Ishikawa (cell line): ENCODE results near the gene RAB9B.

Experiments used
- CEBPB ChIP-seq: IDR thresholded peaks from 2 replicates; pipeline ENCODE4 v1.6.1; 2012
- CREB1 ChIP-seq: IDR thresholded peaks from 2 replicates; pipeline ENCODE4 v1.6.1; 2012; ENCODE audit warnings: low read depth
- EGR1 ChIP-seq: IDR thresholded peaks from 2 replicates; pipeline ENCODE4 v1.6.1; 2012
- EP300 ChIP-seq: IDR thresholded peaks from 2 replicates; pipeline ENCODE4 v1.6.1; 2012; ENCODE audit warnings: borderline replicate concordance
- FOXM1 ChIP-seq: IDR thresholded peaks from 2 replicates; pipeline ENCODE4 v1.6.1; 2012; ENCODE audit warnings: low read depth, borderline replicate concordance
- NFIC ChIP-seq: IDR thresholded peaks from 2 replicates; pipeline ENCODE4 v1.6.1; 2012
- RAD21 ChIP-seq: IDR thresholded peaks from 2 replicates; pipeline ENCODE4 v1.6.1; 2012; ENCODE audit warnings: low read depth
- TAF1 ChIP-seq: IDR thresholded peaks from 2 replicates; pipeline ENCODE4 v1.6.1; 2012; ENCODE audit warnings: low read depth, mild to moderate bottlenecking
- TCF12 ChIP-seq: IDR thresholded peaks from 2 replicates; pipeline ENCODE4 v1.6.1; 2012; ENCODE audit warnings: low read depth
- TEAD4 ChIP-seq: IDR thresholded peaks from 2 replicates; pipeline ENCODE4 v1.6.1; 2012
- YY1 ChIP-seq: IDR thresholded peaks from 2 replicates; pipeline ENCODE4 v1.6.1; 2012; ENCODE audit warnings: low read depth
- ZBTB7A ChIP-seq: IDR thresholded peaks from 2 replicates; pipeline ENCODE4 v1.6.1; 2012; ENCODE audit warnings: low read depth
- TF ChIP-seq, protein P1 (sequence below): IDR thresholded peaks from 2 replicates; pipeline ENCODE4 v1.6.1; 2012
- TF ChIP-seq, protein P2 (sequence below): IDR thresholded peaks from 2 replicates; pipeline ENCODE4 v1.6.1; 2012; ENCODE audit warnings: low read depth, mild to moderate bottlenecking
- TF ChIP-seq, protein P3 (sequence below): IDR thresholded peaks from 2 replicates; pipeline ENCODE4 v1.6.1; 2012

Gene RAB9B

DNA sequence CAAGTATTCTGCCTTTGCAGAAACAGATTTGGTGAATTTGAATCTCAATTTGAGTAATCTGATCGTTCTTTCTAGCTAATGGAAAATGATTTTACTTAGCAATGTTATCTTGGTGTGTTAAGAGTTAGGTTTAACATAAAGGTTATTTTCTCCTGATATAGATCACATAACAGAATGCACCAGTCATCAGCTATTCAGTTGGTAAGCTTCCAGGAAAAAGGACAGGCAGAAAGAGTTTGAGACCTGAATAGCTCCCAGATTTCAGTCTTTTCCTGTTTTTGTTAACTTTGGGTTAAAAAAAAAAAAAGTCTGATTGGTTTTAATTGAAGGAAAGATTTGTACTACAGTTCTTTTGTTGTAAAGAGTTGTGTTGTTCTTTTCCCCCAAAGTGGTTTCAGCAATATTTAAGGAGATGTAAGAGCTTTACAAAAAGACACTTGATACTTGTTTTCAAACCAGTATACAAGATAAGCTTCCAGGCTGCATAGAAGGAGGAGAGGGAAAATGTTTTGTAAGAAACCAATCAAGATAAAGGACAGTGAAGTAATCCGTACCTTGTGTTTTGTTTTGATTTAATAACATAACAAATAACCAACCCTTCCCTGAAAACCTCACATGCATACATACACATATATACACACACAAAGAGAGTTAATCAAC, 40.1 kb downstream of the RAB9B start:
- TF ChIP-seq, protein P1, sequence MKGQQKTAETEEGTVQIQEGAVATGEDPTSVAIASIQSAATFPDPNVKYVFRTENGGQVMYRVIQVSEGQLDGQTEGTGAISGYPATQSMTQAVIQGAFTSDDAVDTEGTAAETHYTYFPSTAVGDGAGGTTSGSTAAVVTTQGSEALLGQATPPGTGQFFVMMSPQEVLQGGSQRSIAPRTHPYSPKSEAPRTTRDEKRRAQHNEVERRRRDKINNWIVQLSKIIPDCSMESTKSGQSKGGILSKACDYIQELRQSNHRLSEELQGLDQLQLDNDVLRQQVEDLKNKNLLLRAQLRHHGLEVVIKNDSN = no peak
- TF ChIP-seq TAF1 = no peak
- TF ChIP-seq TCF12 = no peak
- TF ChIP-seq EGR1 = no peak
- no peak for TF ChIP-seq FOXM1
- TF ChIP-seq RAD21 = no peak
- TF ChIP-seq, protein P2, sequence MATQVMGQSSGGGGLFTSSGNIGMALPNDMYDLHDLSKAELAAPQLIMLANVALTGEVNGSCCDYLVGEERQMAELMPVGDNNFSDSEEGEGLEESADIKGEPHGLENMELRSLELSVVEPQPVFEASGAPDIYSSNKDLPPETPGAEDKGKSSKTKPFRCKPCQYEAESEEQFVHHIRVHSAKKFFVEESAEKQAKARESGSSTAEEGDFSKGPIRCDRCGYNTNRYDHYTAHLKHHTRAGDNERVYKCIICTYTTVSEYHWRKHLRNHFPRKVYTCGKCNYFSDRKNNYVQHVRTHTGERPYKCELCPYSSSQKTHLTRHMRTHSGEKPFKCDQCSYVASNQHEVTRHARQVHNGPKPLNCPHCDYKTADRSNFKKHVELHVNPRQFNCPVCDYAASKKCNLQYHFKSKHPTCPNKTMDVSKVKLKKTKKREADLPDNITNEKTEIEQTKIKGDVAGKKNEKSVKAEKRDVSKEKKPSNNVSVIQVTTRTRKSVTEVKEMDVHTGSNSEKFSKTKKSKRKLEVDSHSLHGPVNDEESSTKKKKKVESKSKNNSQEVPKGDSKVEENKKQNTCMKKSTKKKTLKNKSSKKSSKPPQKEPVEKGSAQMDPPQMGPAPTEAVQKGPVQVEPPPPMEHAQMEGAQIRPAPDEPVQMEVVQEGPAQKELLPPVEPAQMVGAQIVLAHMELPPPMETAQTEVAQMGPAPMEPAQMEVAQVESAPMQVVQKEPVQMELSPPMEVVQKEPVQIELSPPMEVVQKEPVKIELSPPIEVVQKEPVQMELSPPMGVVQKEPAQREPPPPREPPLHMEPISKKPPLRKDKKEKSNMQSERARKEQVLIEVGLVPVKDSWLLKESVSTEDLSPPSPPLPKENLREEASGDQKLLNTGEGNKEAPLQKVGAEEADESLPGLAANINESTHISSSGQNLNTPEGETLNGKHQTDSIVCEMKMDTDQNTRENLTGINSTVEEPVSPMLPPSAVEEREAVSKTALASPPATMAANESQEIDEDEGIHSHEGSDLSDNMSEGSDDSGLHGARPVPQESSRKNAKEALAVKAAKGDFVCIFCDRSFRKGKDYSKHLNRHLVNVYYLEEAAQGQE = no peak

DNA sequence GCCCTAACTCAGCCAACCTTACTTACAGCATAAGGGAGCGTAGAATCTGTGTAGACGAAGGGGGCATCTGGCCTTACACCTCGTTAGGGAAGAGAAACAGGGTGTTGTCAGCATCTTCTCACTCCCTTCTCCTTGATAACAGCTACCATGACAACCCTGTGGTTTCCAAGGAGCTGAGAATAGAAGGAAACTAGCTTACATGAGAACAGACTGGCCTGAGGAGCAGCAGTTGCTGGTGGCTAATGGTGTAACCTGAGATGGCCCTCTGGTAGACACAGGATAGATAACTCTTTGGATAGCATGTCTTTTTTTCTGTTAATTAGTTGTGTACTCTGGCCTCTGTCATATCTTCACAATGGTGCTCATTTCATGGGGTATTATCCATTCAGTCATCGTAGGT, 40.8 kb downstream of the RAB9B start:
- TF ChIP-seq CREB1 = no peak
- TF ChIP-seq EGR1 = no peak
- no peak for TF ChIP-seq FOXM1
- TF ChIP-seq YY1 = no peak
- TF ChIP-seq, protein P2 = no peak
- TF ChIP-seq ZBTB7A = no peak
- TF ChIP-seq EP300 = no peak
- TF ChIP-seq, protein P1 = no peak
- no peak for TF ChIP-seq TCF12
- no peak for TF ChIP-seq NFIC
- no peak for TF ChIP-seq RAD21
- no peak for TF ChIP-seq CEBPB
- no peak for TF ChIP-seq TAF1
- TF ChIP-seq, protein P3, sequence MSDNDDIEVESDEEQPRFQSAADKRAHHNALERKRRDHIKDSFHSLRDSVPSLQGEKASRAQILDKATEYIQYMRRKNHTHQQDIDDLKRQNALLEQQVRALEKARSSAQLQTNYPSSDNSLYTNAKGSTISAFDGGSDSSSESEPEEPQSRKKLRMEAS = no peak
- TF ChIP-seq TEAD4 = no peak

DNA sequence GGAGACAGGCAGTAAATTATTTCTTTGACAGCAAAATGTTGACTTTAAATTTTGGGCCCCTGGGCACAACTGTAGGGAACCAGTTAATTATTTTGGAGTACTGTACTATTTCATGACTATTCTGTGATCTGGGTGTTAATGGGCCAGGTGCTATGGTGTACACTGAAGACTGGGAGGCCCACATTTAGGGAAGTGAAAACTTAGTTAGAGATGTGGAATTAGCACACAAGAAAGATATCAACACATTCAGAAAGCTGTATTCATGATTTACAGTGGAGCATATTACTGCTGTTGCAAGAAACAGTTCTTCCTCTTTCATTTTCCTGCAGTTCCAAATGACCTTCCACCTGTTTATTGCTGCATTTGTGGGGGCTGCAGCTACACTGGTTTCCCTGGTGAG, 43.1 kb downstream of the RAB9B start:
- TF ChIP-seq, protein P1 = no peak
- TF ChIP-seq TCF12 = no peak
- TF ChIP-seq YY1 = no peak
- TF ChIP-seq, protein P2 = no peak
- no peak for TF ChIP-seq CEBPB
- TF ChIP-seq ZBTB7A = no peak
- TF ChIP-seq TEAD4 = no peak
- no peak for TF ChIP-seq EGR1
- no peak for TF ChIP-seq RAD21
- TF ChIP-seq, protein P3 = no peak
- TF ChIP-seq TAF1 = no peak
- TF ChIP-seq CREB1 = no peak
- no peak for TF ChIP-seq NFIC
- no peak for TF ChIP-seq FOXM1
- TF ChIP-seq EP300 = no peak

DNA sequence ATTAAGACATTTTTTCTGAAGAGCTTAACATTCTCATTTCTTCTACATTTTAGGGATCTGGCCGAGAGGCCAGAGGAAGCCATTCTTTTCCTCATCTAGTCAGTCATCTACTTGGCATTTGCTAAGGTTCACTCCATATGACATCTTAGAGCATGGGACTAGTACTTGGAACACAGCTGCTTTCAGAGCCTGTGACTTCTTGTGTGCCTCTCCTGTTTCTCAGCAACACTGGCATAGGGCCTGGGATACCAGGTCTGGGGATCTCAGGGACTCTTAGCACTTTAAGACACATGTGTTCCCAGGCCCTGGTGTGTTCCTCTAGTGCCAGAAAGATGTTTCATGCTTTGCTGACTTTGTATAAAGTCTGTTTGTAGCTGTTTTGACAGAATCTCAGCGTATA, 48.1 kb downstream of the RAB9B start:
- TF ChIP-seq CEBPB = no peak
